Esophagus squamous epithelium (tissue), 4 donors: ENCODE results near the gene TMOD4.

ENCODE experiments used
- POLR2A ChIP-seq, 4 donors: fragments of 450-650 bp; IDR thresholded peaks; one replicate each; pipeline ENCODE4 v1.6.1; 2017; ENCODE audit warnings: antibody characterized with exemption in 4 of 4, mild to moderate bottlenecking in 4 of 4, moderate library complexity in 3 of 4
- TF ChIP-seq, protein P1 (sequence below), 6 experiments: fragments of 450-650 bp in 4 of 6; fragments of 200-600 bp in 2 of 6; sonication (generic) in 2 of 6; IDR thresholded peaks; one replicate each; pipeline ENCODE4 v1.5.1; 2016 to 2019; ENCODE audit warnings: antibody characterized with exemption in 6 of 6, mild to moderate bottlenecking in 4 of 6, moderate library complexity in 4 of 6

DNA sequence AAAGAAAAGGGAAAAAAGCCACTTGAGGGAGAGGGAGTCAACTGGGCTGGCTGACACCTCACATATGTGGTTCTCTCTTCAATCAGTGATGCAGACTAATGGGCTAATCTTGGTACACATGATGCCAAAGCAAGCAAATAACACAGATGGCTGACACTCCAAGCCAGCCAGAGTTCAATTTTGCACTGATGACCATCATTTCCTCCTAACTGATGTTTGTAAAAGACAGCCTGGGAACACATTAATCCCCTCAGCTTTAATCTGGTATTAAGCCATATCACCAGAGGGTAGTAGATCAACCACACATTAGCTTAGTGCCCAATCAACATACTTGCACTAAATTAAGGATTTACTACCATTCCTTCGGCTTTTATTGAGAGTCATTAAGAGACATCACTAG lies 11.4 kb upstream of the TMOD4 start:
- TF ChIP-seq, protein P1, sequence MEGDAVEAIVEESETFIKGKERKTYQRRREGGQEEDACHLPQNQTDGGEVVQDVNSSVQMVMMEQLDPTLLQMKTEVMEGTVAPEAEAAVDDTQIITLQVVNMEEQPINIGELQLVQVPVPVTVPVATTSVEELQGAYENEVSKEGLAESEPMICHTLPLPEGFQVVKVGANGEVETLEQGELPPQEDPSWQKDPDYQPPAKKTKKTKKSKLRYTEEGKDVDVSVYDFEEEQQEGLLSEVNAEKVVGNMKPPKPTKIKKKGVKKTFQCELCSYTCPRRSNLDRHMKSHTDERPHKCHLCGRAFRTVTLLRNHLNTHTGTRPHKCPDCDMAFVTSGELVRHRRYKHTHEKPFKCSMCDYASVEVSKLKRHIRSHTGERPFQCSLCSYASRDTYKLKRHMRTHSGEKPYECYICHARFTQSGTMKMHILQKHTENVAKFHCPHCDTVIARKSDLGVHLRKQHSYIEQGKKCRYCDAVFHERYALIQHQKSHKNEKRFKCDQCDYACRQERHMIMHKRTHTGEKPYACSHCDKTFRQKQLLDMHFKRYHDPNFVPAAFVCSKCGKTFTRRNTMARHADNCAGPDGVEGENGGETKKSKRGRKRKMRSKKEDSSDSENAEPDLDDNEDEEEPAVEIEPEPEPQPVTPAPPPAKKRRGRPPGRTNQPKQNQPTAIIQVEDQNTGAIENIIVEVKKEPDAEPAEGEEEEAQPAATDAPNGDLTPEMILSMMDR (IDR thresholded peaks at IDR 0.05): no peak
- no peak for TF ChIP-seq POLR2A (IDR thresholded peaks at IDR 0.05)
